A549 (cell line): ENCODE results near the gene TTLL1. TPM values are rescaled to one million over a fixed set of nuclear protein-coding genes. Genes with fewer than 3 reads are reported as not detected.
A peak's percentile ranks its signal among the peaks of the same experiment; 100 is the strongest.

Experiments
- ATAC-seq, 2 experiments: fragments of 200-7000 bp in 1 of 2; fragments of >200 bp in 1 of 2; cut with Nextera tagmentation in 1 of 2; cut with Tn5 transposase in 1 of 2; 3 replicates each; pipeline versions ENCODE4 v1.8.0 to v1.9.1; 2018 to 2020; ENCODE audit warnings: mild to moderate bottlenecking in 1 of 2, moderate library complexity in 1 of 2
- CTCF ChIA-PET: fragments of 300-600 bp; sonication (Branson Sonifier 250); formaldehyde crosslinking; extraction: SDS; loops from one replicate; lab custom pipeline; 2021; ENCODE audit warnings: antibody characterized with exemption, inconsistent platforms; lab: Yijun Ruan, JAX
- POLR2A ChIA-PET: fragments of 350-600 bp; formaldehyde crosslinking; extraction: SDS; loops from one replicate; lab custom pipeline; 2021; ENCODE audit warnings: antibody characterized with exemption, inconsistent platforms; lab: Yijun Ruan, JAX
- DNase-seq, 2 experiments: peaks; one replicate each; pipeline versions ENCODE4 v3.0.0 to v3.0.0-alpha.2; 2011 to 2016; ENCODE audit warnings: low read depth in 1 of 2, low spot score in 1 of 2
- FAIRE-seq: peaks from 2 replicates; lab custom pipeline; 2011; peaks lifted over from hg19 to GRCh38; lab: Jason Lieb, UNC
- H3K27ac ChIP-seq, 2 experiments: fragments of >200 bp; sonication (Bioruptor Twin); formaldehyde crosslinking; 3 replicates each; pipeline ENCODE4 v1.5.1; 2016 to 2017
- H3K4me1 ChIP-seq: fragments of >200 bp; sonication (Bioruptor Twin); formaldehyde crosslinking; 3 replicates; pipeline ENCODE4 v1.6.1; 2016
- H3K4me2 ChIP-seq: fragments of >200 bp; sonication (Bioruptor Twin); formaldehyde crosslinking; 3 replicates; pipeline ENCODE4 v1.6.1; 2016
- H3K4me3 ChIP-seq: fragments of >200 bp; sonication (Bioruptor Twin); formaldehyde crosslinking; 3 replicates; pipeline ENCODE4 v1.5.1; 2016
- H3K9me3 ChIP-seq: fragments of >200 bp; sonication (Bioruptor Twin); formaldehyde crosslinking; 3 replicates; pipeline ENCODE4 v1.6.1; 2016
- BHLHE40 ChIP-seq: IDR thresholded peaks from 2 replicates; pipeline ENCODE4 v1.6.1; 2012; ENCODE audit warnings: low read depth, low read length, inconsistent platforms
- CBX8 ChIP-seq: fragments of 200-600 bp; sonication (generic); IDR thresholded peaks from 2 replicates; pipeline ENCODE4 v1.6.1; 2016
- EHF ChIP-seq: fragments of 250-450 bp; sonication (Bioruptor Pico); IDR thresholded peaks from 2 replicates; pipeline ENCODE4 v1.5.0; 2020; ENCODE audit warnings: mild to moderate bottlenecking
- FOSL2 ChIP-seq, 2 experiments: fragments of 450-650 bp in 1 of 2; fragments of >200 bp in 1 of 2; sonication (Bioruptor Twin) in 1 of 2; formaldehyde crosslinking; IDR thresholded peaks; 2 replicates each; pipeline versions ENCODE4 v1.5.0 to v1.6.1; 2016 to 2020; ENCODE audit warnings: mild to moderate bottlenecking in 1 of 2, moderate library complexity in 1 of 2
- FOXS1 ChIP-seq: fragments of 250-450 bp; sonication (Bioruptor Pico); IDR thresholded peaks from 2 replicates; pipeline ENCODE4 v1.5.0; 2020; ENCODE audit warnings: mild to moderate bottlenecking, moderate library complexity
- GATA3 ChIP-seq: IDR thresholded peaks from 2 replicates; pipeline ENCODE4 v1.6.1; 2012; ENCODE audit warnings: borderline replicate concordance
- HDAC2 ChIP-seq: fragments of 200-600 bp; sonication (generic); IDR thresholded peaks from 2 replicates; pipeline ENCODE4 v1.6.1; 2016
- HOXB13 ChIP-seq: fragments of 250-450 bp; sonication (Bioruptor Pico); IDR thresholded peaks from 2 replicates; pipeline ENCODE4 v1.5.0; 2020; ENCODE audit warnings: low read depth, mild to moderate bottlenecking, moderate library complexity
- HOXB5 ChIP-seq: fragments of 250-450 bp; sonication (Bioruptor Pico); IDR thresholded peaks from 2 replicates; pipeline ENCODE4 v1.5.0; 2020; ENCODE audit warnings: mild to moderate bottlenecking, moderate library complexity
- JUNB ChIP-seq: fragments of >200 bp; sonication (Bioruptor Twin); formaldehyde crosslinking; IDR thresholded peaks from 2 replicates; pipeline ENCODE4 v1.6.1; 2016
- KDM5A ChIP-seq: fragments of 200-600 bp; sonication (generic); IDR thresholded peaks from 2 replicates; pipeline ENCODE4 v1.6.1; 2016; ENCODE audit warnings: antibody characterized with exemption, mild to moderate bottlenecking
- NFE2L2 ChIP-seq: fragments of 150-350 bp; conservative IDR thresholded peaks from 2 replicates; pipeline ENCODE4 v1.6.1; 2014; ENCODE audit warnings: low read length
- NR3C1 ChIP-seq: fragments of >200 bp; sonication (Bioruptor Twin); formaldehyde crosslinking; IDR thresholded peaks from 3 replicates; pipeline ENCODE4 v1.6.1; 2017
- POLR2A ChIP-seq: IDR thresholded peaks from 2 replicates; pipeline ENCODE4 v1.6.1; 2012; ENCODE audit warnings: mild to moderate bottlenecking, low read length
- RAD21 ChIP-seq, 2 experiments: fragments of >200 bp in 1 of 2; sonication (Bioruptor Twin) in 1 of 2; formaldehyde crosslinking in 1 of 2; IDR thresholded peaks in 1 of 2; conservative IDR thresholded peaks in 1 of 2; 2 replicates in 1 of 2; 3 replicates in 1 of 2; pipeline ENCODE4 v1.6.1; 2012 to 2018; ENCODE audit warnings: inconsistent platforms in 1 of 2
- RARB ChIP-seq: fragments of 250-450 bp; sonication (Bioruptor Pico); IDR thresholded peaks from 2 replicates; pipeline ENCODE4 v1.8.0; 2021; ENCODE audit warnings: mild to moderate bottlenecking, moderate library complexity
- RFX5 ChIP-seq: fragments of 450-650 bp; IDR thresholded peaks from 2 replicates; pipeline ENCODE4 v1.7.1; 2014; ENCODE audit warnings: antibody characterized with exemption, mild to moderate bottlenecking, moderate library complexity
- SMC3 ChIP-seq: fragments of >200 bp; sonication (Bioruptor Twin); formaldehyde crosslinking; IDR thresholded peaks from 3 replicates; pipeline ENCODE4 v1.6.1; 2018; ENCODE audit warnings: inconsistent platforms
- TFCP2L1 ChIP-seq: fragments of 250-450 bp; sonication (Bioruptor Pico); IDR thresholded peaks from 2 replicates; pipeline ENCODE4 v1.5.0; 2021; ENCODE audit warnings: mild to moderate bottlenecking
- TP53 ChIP-seq: fragments of 250-450 bp; sonication (Bioruptor Pico); IDR thresholded peaks from 2 replicates; pipeline ENCODE4 v1.5.0; 2021; ENCODE audit warnings: mild to moderate bottlenecking, moderate library complexity
- ZC3H11A ChIP-seq: fragments of 450-650 bp; IDR thresholded peaks from 2 replicates; pipeline ENCODE4 v1.6.1; 2014; ENCODE audit warnings: antibody characterized with exemption, mild to moderate bottlenecking
- ZNF302 ChIP-seq: fragments of 250-450 bp; sonication (Bioruptor Pico); IDR thresholded peaks from 2 replicates; pipeline ENCODE4 v1.9.0; 2021; ENCODE audit warnings: inconsistent platforms, mild to moderate bottlenecking, moderate library complexity
- ZSCAN20 ChIP-seq: fragments of 250-450 bp; sonication (Bioruptor Pico); IDR thresholded peaks from 2 replicates; pipeline ENCODE4 v1.8.0; 2022; ENCODE audit warnings: mild to moderate bottlenecking, moderate library complexity
- WGBS: methylation state at CpG from one replicate; pipeline ENCODE4 v1.1.6; 2017; ENCODE audit errors: missing lambda C conversion rate; 5-methylcytosine and 5-hydroxymethylcytosine counted together
- polyA plus RNA-seq, 4 experiments: library from polyadenylated mRNA; depleted of rRNA in 3 of 4; stranded (reverse); fragments of >200 nt; fragmentation: RNase III in 1 of 4; extraction: RNeasy Plus Mini Kit Qiagen cat#74134 plus additional on column Dnase treatment in 1 of 4; gene quantifications; 2 replicates in 3 of 4; 3 replicates in 1 of 4; pipeline ENCODE4 v1.2.3, GENCODE V29; 2011 to 2017
- TF ChIP-seq, protein P1 (sequence below): IDR thresholded peaks from 2 replicates; pipeline ENCODE4 v1.6.1; 2012
- TF ChIP-seq, protein P2 (sequence below): fragments of >200 bp; sonication (Bioruptor Twin); formaldehyde crosslinking; IDR thresholded peaks from 3 replicates; pipeline ENCODE4 v1.5.1; 2016
- TF ChIP-seq, protein P3 (sequence below): IDR thresholded peaks from 2 replicates; pipeline ENCODE4 v1.6.1; 2012; ENCODE audit warnings: low read depth, borderline replicate concordance
- TF ChIP-seq, protein P4 (sequence below): fragments of >200 bp; sonication (Bioruptor Twin); formaldehyde crosslinking; IDR thresholded peaks from 3 replicates; pipeline ENCODE4 v1.6.1; 2016

TTLL1 gene
- polyA plus RNA-seq, 2 of the 4 experiments (the other 2 are of a cell fraction): 2.3 to 5.0 TPM

DNA sequence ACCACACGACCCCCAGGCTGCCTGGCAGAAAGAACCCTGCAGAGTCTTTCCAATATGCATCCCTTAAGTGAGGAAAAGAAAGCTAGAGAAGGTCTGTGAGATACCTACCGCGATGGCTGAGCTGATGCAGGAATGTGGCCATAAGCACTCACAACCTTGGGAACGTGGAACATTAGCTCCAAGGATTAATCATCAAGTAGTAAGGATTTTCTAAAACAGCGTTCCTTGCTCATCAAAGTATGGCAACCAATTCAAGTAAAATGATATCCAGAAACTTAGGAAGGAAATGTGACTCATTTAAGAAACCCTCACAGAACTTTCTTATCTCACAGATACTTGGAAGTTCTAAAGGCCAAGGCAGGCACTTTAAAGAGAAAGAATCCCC, 87.0 kb downstream of the TTLL1 start:
- TF ChIP-seq JUNB (peak; percentile 34; the same call in 1 of the 2 replicates), GATA3 (peak; percentile 10; the same call in 1 of the 2 replicates), RARB (no peak), CBX8 (no peak), TP53 (CRISPR knock-in tag) (no peak), HOXB5 (CRISPR knock-in tag) (no peak), POLR2A (no peak), FOSL2 (IDR thresholded peaks at IDR 0.05) (0 out of 2 replicates have a peak, but pooled peaks have one; percentile 15), FOSL2 (CRISPR knock-in tag; IDR thresholded peaks at IDR 0.05) (peak; percentile 67), NR3C1 (no peak), BHLHE40 (no peak), TFCP2L1 (no peak), RAD21 (conservative IDR thresholded peaks at IDR 0.05 in 1 of 2, IDR thresholded peaks at IDR 0.05 in 1 of 2) (no peak), HDAC2 (no peak), EHF (CRISPR knock-in tag) (no peak), ZC3H11A (no peak), ZNF302 (CRISPR knock-in tag) (no peak), NFE2L2 (no peak), ZSCAN20 (no peak), SMC3 (no peak), KDM5A (no peak)
- TF ChIP-seq, protein P1, sequence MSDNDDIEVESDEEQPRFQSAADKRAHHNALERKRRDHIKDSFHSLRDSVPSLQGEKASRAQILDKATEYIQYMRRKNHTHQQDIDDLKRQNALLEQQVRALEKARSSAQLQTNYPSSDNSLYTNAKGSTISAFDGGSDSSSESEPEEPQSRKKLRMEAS: no peak; the same call in 1 of the 2 replicates
- TF ChIP-seq, protein P2, sequence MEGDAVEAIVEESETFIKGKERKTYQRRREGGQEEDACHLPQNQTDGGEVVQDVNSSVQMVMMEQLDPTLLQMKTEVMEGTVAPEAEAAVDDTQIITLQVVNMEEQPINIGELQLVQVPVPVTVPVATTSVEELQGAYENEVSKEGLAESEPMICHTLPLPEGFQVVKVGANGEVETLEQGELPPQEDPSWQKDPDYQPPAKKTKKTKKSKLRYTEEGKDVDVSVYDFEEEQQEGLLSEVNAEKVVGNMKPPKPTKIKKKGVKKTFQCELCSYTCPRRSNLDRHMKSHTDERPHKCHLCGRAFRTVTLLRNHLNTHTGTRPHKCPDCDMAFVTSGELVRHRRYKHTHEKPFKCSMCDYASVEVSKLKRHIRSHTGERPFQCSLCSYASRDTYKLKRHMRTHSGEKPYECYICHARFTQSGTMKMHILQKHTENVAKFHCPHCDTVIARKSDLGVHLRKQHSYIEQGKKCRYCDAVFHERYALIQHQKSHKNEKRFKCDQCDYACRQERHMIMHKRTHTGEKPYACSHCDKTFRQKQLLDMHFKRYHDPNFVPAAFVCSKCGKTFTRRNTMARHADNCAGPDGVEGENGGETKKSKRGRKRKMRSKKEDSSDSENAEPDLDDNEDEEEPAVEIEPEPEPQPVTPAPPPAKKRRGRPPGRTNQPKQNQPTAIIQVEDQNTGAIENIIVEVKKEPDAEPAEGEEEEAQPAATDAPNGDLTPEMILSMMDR: no peak
- Histone ChIP-seq H3K9me3 (no peaks in the 10 kb centered on the region), H3K4me3 (peak overlapping the region; percentile 31; the same call in 2 of the 3 replicates), H3K27ac (peak overlapping the region; percentile 95 to 99), H3K4me1 (peaks cover 100% of the 10 kb centered on the region), H3K4me2 (peak overlapping the region; percentile 85)
- WGBS: 1% methylated on average over 5 of the region's 5 CpGs
- ATAC-seq (peak; percentile 38 to 53; a peak in 5 of 6 replicates), FAIRE-seq (peak; percentile 65), DNase-seq (peak in 1 of 2 experiments; percentile 42)
- CTCF ChIA-PET: interaction anchor here (0.9 to 2.9 kb wide), 4 partner anchors 11 to 88 kb away, joined by 3 to 23 read pairs (median 5); no protein-coding TSS in a partner anchor
- POLR2A ChIA-PET: interaction anchor here (0.8 to 1.2 kb wide), 3 partner anchors 9 to 12 kb away, joined by 3 to 4 read pairs (median 3); partner anchors contain the start of gene PACSIN2

DNA sequence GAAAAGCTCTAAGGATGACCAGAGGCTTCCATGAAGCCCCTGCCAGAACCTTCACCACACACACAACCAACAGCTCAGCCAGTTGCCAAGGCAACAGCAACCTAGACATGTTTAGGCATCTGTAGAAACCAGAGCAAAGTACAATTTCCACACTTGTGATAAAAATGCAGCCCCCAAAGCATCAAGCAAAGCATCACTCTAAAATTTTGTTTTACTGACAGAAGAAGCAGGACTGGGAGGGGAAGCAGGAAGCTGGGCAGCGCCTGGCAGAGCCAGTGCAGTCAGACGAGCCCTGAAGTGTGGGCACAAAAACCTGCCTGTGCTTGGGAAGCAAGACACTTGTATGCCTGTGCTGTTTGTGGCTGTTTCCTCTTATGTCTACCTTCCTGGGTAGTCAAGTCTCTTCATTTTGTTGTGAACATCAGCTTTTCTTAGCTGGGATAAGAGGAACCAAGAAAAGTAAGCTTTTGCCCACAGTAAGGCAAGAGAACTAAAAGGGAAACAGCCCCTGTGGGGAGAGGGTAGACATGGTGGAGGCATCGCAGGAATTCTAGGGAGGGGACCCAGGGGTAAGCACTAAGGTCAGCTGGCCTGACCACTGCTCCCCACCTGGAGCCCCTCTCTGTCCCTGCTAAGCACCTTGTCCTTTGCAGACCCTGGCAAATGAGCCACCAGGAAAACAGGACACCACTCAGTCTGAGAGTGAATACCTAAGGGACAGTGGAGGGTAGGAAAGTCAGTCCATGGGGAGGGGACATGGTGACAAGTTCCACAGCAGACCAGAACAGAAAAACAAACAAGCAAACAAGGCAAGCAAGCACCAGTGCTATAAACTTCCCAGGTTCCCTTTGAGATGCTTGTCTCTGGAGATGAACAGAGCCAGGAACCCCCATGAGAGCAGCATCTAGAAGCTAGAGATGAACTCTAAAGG, 87.7 kb downstream of the TTLL1 start:
- 48% methylated on average over 2 of the region's 3 CpGs for WGBS
- Histone ChIP-seq H3K9me3 (no peaks in the 10 kb centered on the region), H3K4me3 (peak overlapping the region; percentile 31; the same call in 2 of the 3 replicates), H3K27ac (peak overlapping the region; percentile 95 to 99), H3K4me1 (peaks cover 100% of the 10 kb centered on the region), H3K4me2 (peak overlapping the region; percentile 85)
- no peak for DNase-seq
- no peak for FAIRE-seq
- peak; percentile 32 to 51; a peak in 4 of 6 replicates for ATAC-seq
- no peak for TF ChIP-seq SMC3
- TF ChIP-seq, protein P3, sequence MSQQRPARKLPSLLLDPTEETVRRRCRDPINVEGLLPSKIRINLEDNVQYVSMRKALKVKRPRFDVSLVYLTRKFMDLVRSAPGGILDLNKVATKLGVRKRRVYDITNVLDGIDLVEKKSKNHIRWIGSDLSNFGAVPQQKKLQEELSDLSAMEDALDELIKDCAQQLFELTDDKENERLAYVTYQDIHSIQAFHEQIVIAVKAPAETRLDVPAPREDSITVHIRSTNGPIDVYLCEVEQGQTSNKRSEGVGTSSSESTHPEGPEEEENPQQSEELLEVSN: no peak
- TF ChIP-seq, protein P4, sequence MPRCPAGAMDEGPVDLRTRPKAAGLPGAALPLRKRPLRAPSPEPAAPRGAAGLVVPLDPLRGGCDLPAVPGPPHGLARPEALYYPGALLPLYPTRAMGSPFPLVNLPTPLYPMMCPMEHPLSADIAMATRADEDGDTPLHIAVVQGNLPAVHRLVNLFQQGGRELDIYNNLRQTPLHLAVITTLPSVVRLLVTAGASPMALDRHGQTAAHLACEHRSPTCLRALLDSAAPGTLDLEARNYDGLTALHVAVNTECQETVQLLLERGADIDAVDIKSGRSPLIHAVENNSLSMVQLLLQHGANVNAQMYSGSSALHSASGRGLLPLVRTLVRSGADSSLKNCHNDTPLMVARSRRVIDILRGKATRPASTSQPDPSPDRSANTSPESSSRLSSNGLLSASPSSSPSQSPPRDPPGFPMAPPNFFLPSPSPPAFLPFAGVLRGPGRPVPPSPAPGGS: no peak
- no peak for TF ChIP-seq ZSCAN20
- no peak for TF ChIP-seq HOXB13 (CRISPR knock-in tag)
- TF ChIP-seq, protein P2: no peak
- no peak for TF ChIP-seq POLR2A
- TF ChIP-seq RFX5: no peak
- no peak for TF ChIP-seq FOXS1
- CTCF ChIA-PET: interaction anchor here (0.9 to 2.9 kb wide), 5 partner anchors 10 to 89 kb away, joined by 3 to 23 read pairs (median 4); partner anchors contain the start of gene PACSIN2
- POLR2A ChIA-PET: interaction anchor here (0.8 to 1.2 kb wide), 3 partner anchors 8 to 13 kb away, joined by 3 to 4 read pairs (median 3); partner anchors contain the start of gene PACSIN2
